Natural killer cell (primary cell): ENCODE data around the gene REM1. TPM values are rescaled to one million over a fixed set of nuclear protein-coding genes. Genes with fewer than 3 reads are reported as not detected.

Experiments
- ATAC-seq, 3 donors: fragments of 150-1000 bp in 2 of 3; fragments of 200-7000 bp in 1 of 3; cut with Tn5 transposase; 1 replicate in 1 of 3; 2 replicates in 2 of 3; pipeline ENCODE4 v1.10.0; 2021; ENCODE audit warnings: mild to moderate bottlenecking in 2 of 3, moderate library complexity in 2 of 3
- DNase-seq, 2 donors: peaks; one replicate each; pipeline versions ENCODE4 v3.0.0 to v3.0.0-alpha.2; 2013 to 2021; ENCODE audit warnings: mixed read lengths in 1 of 2
- H3K27ac ChIP-seq: one replicate; pipeline ENCODE4 v1.5.1; 2013; ENCODE audit warnings: mild to moderate bottlenecking, low read length
- H3K27me3 ChIP-seq: one replicate; pipeline ENCODE4 v1.6.1; 2013; ENCODE audit warnings: low read length; ENCODE audit not compliant: control insufficient read depth, insufficient read depth
- H3K36me3 ChIP-seq: one replicate; pipeline ENCODE4 v1.6.1; 2013; ENCODE audit warnings: low read length; ENCODE audit not compliant: control insufficient read depth, insufficient read depth
- H3K4me1 ChIP-seq: one replicate; pipeline ENCODE4 v1.6.1; 2013; ENCODE audit warnings: low read length; ENCODE audit not compliant: control insufficient read depth, insufficient read depth
- H3K4me3 ChIP-seq: one replicate; pipeline ENCODE4 v1.5.1; 2013; ENCODE audit warnings: low read length
- H3K9me3 ChIP-seq: one replicate; pipeline ENCODE4 v1.6.1; 2013; ENCODE audit warnings: low read length; ENCODE audit not compliant: control insufficient read depth, insufficient read depth
- H3K27ac Mint-ChIP-seq, 2 donors: one replicate each; pipeline ENCODE4 v1.8.0; 2022; ENCODE audit warnings: mild to moderate bottlenecking in 2 of 2, mixed read lengths in 2 of 2, moderate library complexity in 1 of 2
- H3K27me3 Mint-ChIP-seq, 2 donors: one replicate each; pipeline ENCODE4 v1.8.0; 2022; ENCODE audit warnings: low read depth in 2 of 2, mixed read lengths in 2 of 2
- H3K36me3 Mint-ChIP-seq: one replicate; pipeline ENCODE4 v1.8.0; 2022; ENCODE audit warnings: mixed read lengths
- H3K4me1 Mint-ChIP-seq, 2 donors: one replicate each; pipeline ENCODE4 v1.8.0; 2022; ENCODE audit warnings: mixed read lengths in 2 of 2
- H3K4me3 Mint-ChIP-seq: one replicate; pipeline ENCODE4 v1.8.0; 2022; ENCODE audit warnings: mild to moderate bottlenecking, moderate library complexity, mixed read lengths
- H3K9me3 Mint-ChIP-seq, 2 donors: one replicate each; pipeline ENCODE4 v1.8.0; 2022; ENCODE audit warnings: mixed read lengths in 2 of 2
- whole genome bisulfite sequencing: methylation state at CpG from one replicate; pipeline ENCODE4 v1.1.7; 2013; ENCODE audit warnings: missing lambda C conversion rate; ENCODE audit not compliant: insufficient coverage; 5-methylcytosine and 5-hydroxymethylcytosine counted together
- intact Hi-C: fragments of 100-400 bp; cut with micrococcal nuclease; formaldehyde crosslinking; loops from one replicate; pipeline ENCODE4 v1.14.2; 2022
- total RNA-seq, 4 donors: library from RNA; stranded (reverse); fragments of 120-200 nt in 1 of 4; gene quantifications; one replicate each; pipeline versions ENCODE4 v1.2.3 to v1.2.4, GENCODE V29; 2013 to 2022
- TF ChIP-seq, protein P1 (sequence below): fragments of 200-600 bp; IDR thresholded peaks from one replicate; pipeline ENCODE4 v1.8.0; 2022; ENCODE audit warnings: antibody characterized with exemption

REM1 gene
- total RNA-seq, 3 donors from 2014 or later (not counting 1 experiment from before 2014, with no cell fraction given) = not detected

DNA sequence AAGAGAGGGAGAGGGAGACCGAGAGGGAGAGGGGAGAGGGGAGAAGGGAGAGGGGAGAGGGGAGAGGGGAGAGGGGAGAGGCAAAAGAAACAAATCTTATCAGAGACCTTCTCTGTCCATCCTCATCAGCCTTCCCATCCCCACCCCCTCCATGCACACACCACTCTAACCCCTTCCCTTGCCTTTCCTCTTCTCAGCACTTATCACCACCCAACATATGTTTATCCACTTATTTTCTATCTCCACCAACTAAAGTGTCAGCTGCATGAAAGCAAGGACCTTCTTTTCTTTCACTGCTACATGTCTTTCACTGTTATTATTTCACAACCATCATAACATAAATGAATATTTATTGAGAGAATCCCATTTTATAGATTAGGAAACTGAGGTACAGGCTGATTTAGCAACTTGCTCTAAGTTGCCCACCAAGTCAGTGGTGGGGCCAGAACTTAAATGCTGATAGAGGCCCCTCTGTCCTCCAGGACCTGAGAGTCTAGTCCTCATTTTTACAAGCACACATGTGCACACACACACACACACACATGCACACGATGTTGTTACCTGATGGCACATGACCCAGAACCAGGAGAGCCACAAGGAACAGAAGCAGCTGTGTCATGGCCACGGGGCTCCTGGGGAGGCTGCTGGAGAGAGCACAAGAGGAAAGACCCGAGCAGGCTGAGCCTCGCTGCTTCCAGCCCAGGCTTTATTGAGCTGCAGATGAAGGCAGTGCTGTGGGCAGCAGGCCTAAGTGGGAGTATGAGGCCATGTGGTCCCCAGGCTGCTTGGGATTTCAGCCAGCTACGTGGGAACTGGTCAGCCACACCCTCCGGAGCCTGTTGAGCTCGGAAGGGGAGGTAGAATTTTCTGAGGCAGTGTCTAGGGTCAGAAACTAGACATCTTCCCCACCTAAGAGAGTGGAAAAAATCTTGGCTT, 2.4 kb upstream of the REM1 start:
- no peak overlapping the region for H3K27ac ChIP-seq
- intact Hi-C loops = no loop called here
- DNase-seq (no peak), ATAC-seq (no peak)
- no peak overlapping the region for H3K4me3 Mint-ChIP-seq
- H3K9me3 Mint-ChIP-seq = no peaks in the 10 kb centered on the region
- H3K27ac Mint-ChIP-seq = no peak overlapping the region
- no peaks in the 10 kb centered on the region for H3K36me3 Mint-ChIP-seq
- peaks cover 28 to 31% of the 10 kb centered on the region in 2 donors for H3K27me3 Mint-ChIP-seq
- H3K27me3 ChIP-seq = peaks cover 10% of the 10 kb centered on the region
- WGBS = 72% methylated on average over 7 of the region's 8 CpGs
- H3K4me3 ChIP-seq = no peak overlapping the region
- peaks cover 7% of the 10 kb centered on the region for H3K4me1 ChIP-seq
- no peaks in the 10 kb centered on the region for H3K9me3 ChIP-seq
- H3K36me3 ChIP-seq = no peaks in the 10 kb centered on the region
- TF ChIP-seq, protein P1, sequence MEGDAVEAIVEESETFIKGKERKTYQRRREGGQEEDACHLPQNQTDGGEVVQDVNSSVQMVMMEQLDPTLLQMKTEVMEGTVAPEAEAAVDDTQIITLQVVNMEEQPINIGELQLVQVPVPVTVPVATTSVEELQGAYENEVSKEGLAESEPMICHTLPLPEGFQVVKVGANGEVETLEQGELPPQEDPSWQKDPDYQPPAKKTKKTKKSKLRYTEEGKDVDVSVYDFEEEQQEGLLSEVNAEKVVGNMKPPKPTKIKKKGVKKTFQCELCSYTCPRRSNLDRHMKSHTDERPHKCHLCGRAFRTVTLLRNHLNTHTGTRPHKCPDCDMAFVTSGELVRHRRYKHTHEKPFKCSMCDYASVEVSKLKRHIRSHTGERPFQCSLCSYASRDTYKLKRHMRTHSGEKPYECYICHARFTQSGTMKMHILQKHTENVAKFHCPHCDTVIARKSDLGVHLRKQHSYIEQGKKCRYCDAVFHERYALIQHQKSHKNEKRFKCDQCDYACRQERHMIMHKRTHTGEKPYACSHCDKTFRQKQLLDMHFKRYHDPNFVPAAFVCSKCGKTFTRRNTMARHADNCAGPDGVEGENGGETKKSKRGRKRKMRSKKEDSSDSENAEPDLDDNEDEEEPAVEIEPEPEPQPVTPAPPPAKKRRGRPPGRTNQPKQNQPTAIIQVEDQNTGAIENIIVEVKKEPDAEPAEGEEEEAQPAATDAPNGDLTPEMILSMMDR = no peak
- H3K4me1 Mint-ChIP-seq = peaks cover 6 to 9% of the 10 kb centered on the region in 2 donors

DNA sequence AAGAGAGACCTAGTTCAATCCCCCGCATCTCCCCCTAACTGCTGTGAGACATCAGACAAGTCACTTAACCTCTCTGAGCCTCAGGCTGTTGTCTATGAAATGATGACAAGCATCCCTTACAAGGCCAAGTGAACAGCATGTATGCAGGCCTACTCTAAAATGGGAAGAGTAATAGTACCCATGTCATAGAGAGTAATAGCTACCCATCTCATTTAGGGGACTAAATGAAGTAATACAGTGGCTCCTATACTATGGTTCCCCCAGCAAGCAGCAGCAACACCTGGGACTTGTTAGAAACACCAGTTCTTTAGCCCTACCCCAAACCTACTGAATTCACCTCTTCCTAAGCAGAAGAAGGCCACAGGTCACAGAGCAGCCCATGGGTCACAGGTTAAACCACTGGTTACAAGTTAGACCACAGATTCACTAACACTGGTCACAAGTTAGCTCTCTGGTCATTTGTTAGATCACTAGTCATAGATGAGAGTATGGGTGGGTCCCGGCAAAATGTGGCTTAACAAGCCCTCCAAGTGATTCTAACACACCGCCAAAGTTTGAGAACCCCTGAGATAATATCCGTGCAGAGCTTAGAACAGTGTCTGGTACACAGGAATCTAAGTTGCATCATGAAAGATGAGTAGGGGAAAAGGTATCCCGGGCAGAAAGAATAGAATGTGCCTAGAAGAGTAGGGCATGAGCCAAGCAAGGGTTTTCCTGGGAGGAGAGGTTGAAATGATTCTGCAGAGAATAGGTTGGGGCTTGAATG, 1.6 kb upstream of the REM1 start:
- 91% methylated on average over 5 of the region's 5 CpGs for WGBS
- DNase-seq (no peak), ATAC-seq (peak in 1 of 3 donors; percentile 24)
- H3K36me3 ChIP-seq = no peaks in the 10 kb centered on the region
- Mint-ChIP-seq H3K4me3 (no peak overlapping the region), H3K4me1 (peaks cover 6 to 9% of the 10 kb centered on the region in 2 donors), H3K27ac (no peak overlapping the region), H3K36me3 (no peaks in the 10 kb centered on the region), H3K27me3 (peaks cover 29 to 37% of the 10 kb centered on the region in 2 donors), H3K9me3 (no peaks in the 10 kb centered on the region)
- intact Hi-C loops = no loop called here
- TF ChIP-seq, protein P1 = no peak
- no peaks in the 10 kb centered on the region for H3K9me3 ChIP-seq
- H3K27ac ChIP-seq = no peak overlapping the region
- H3K4me3 ChIP-seq = no peak overlapping the region
- H3K4me1 ChIP-seq = peaks cover 7% of the 10 kb centered on the region
- peaks cover 10% of the 10 kb centered on the region for H3K27me3 ChIP-seq

DNA sequence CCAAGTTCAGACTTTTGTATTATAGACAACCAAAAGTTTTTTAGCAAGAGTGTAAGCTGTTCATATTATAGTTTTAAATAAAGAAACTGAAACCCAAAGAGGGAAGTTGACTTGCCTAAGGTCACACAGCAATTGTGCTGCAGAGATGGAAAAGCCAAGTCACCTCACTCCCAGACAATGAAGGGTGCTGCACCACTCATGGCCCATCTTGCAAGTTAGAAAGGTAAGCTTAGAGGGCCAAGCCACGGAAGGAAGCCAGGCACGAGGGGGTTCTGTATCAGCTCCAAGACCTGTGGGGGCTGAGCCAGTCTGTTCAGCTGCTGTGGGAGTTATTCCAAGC, 1.0 kb upstream of the REM1 start:
- H3K27me3 Mint-ChIP-seq = peaks cover 29 to 37% of the 10 kb centered on the region in 2 donors

More for the DNA sequence above, 1.0 kb upstream of the REM1 start:
- H3K4me1 ChIP-seq = peaks cover 7% of the 10 kb centered on the region
- H3K36me3 ChIP-seq = no peaks in the 10 kb centered on the region
- DNase-seq (no peak), ATAC-seq (no peak)
- no peaks in the 10 kb centered on the region for H3K9me3 ChIP-seq
- peaks cover 6 to 9% of the 10 kb centered on the region in 2 donors for H3K4me1 Mint-ChIP-seq
- H3K4me3 Mint-ChIP-seq = no peak overlapping the region
- no peak overlapping the region for H3K27ac ChIP-seq
- no peak overlapping the region for H3K27ac Mint-ChIP-seq
- H3K36me3 Mint-ChIP-seq = no peaks in the 10 kb centered on the region
- H3K4me3 ChIP-seq = no peak overlapping the region
- peaks cover 10% of the 10 kb centered on the region for H3K27me3 ChIP-seq
- H3K9me3 Mint-ChIP-seq = no peaks in the 10 kb centered on the region
- TF ChIP-seq, protein P1 = no peak
- intact Hi-C loops = no loop called here
- 50% methylated on average over 2 of the region's 2 CpGs for WGBS
